ENCODE measurements around the gene RILPL2.
"Not testable (repeated sequence)": the region's sequence is repeated elsewhere in the genome, so short reads cannot be mapped to it uniquely, and the experiment has no call there.

RILPL2 gene, protein sequence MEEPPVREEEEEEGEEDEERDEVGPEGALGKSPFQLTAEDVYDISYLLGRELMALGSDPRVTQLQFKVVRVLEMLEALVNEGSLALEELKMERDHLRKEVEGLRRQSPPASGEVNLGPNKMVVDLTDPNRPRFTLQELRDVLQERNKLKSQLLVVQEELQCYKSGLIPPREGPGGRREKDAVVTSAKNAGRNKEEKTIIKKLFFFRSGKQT

DNA sequence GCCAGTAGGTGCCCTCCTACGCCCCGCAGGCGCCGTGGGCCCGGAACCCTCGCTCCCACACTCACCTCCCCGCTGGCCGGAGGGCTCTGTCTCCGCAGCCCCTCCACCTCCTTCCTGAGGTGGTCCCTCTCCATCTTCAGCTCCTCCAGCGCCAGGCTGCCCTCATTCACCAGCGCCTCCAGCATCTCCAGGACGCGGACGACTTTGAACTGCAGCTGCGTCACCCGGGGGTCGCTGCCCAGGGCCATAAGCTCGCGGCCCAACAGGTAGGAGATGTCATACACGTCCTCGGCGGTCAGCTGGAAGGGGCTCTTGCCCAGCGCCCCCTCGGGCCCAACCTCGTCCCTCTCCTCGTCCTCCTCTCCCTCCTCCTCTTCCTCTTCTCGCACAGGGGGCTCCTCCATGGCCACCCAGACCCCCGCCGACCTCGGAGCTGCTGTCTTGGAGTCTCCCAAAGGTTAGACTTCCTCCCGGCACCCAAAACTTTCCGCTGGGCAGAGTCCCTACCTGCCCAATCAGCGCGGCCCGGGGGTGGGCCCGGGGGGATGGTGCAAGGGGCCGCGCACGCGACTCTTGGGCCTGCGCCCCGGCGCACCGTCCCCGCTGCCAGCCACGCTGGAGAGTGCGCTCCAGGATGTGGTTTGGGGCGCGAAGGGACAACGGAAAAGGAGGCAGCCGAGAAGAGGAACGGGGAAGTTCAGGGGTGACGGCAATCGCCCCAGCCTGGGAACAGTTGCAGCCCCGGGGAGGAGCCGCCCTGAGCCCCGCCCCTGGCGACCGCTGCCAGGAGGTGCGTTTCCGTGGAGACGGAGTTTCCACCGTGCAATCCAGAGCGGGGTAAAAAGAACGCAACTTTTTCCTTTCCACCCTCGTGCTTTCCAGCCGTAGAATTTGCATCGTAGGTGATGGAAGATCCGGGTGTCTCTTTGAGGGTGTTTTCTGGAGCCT lies at the start of gene RILPL2:
TSS of gene RILPL2 (minus strand) at position 668 of the 948 bp plus-strand sequence. CDS start at position 404, 264 bp downstream.
- DNase-seq: peak; percentile 89

DNA sequence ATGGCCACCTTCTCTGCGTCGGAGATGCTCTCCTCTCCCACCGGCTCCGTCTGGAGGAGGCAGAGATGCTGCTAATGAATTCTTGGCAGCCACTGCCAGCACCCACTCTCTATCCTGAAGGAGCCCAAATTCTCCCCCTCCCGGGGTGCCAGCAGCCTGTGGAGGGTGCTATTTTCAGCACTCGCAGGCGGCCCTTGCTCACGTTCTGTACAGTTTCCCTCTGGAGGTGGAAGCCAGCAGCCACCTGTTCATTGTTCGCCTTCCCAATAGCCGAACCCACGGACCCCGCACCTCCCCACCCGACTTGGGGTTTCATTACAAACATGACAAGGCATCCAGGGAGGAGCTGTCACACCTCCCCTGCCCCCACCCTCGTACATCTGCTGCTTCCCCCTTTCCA lies 49.3 kb upstream of the RILPL2 start:
- DNase-seq: no peak

DNA sequence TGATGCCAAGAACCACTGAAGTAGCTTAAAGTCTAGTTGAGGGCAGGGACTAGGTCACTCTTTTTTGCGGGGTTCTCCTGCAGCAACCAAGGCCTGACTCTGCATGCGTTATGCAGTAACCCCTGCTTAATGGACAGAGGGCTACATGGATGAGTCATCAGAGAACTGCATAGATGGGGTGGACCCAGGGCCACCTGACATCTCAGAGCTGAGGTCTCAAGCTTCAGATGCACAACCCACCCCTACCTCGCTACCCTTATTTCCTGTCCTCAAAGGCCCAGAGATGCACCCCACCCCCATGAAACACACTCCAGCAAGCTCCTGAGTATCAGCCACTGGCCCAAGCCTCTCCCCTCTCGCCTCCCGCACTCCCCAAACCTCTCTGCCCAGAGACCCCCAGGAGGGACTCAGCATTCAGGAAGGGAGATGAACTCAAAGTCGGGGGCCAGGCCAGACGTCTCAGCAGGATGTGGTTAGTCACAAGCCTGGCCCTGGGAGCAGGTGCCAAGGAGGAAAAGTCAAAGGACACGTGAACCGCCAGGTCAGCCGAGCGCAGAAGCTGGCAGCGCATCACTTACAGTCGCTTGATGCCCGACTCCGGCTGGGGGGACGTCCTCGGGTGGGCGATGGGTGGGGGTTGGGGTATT lies 47.2 kb upstream of the RILPL2 start:
- no peak for DNase-seq

DNA sequence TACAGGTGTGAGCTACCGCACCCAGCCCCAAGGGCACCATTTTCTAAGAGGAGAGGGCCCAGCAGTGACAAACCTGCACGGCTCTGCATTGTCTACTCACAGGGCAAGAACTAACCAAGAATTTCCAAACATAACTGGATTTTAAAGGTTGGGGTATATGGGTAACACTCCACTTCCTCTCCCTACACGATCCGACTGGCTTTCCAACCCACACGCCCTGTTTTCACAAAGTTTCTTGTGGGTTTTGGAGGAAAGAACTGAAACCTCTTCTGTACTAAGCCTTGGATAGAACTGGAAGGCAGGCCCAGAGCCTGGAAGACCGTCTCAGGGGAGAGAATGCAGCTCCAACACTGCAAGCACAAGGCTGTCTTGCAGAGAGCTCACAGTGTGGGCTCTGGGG lies 46.4 kb upstream of the RILPL2 start:
- no peak for DNase-seq

DNA sequence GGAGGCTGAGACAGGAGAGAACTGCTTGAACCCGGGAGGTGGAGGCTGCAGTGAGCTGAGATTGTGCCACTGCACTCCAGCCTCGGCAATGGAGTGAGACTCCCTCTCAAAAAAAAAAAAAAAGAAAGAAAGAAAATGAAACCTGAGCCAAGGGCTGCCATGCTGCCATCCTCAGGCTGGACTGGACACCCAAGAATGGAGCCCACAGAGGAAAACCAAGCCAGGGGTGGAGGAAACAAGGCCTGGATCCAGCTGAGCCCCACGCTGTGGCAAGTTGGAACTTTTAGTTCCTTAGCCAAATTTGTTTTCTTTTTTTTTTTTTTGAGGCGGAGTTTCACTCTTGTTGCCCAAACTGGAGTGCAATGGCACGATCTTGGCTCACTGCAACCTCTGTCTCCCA lies 44.8 kb upstream of the RILPL2 start:
- DNase-seq: not testable (repeated sequence)

DNA sequence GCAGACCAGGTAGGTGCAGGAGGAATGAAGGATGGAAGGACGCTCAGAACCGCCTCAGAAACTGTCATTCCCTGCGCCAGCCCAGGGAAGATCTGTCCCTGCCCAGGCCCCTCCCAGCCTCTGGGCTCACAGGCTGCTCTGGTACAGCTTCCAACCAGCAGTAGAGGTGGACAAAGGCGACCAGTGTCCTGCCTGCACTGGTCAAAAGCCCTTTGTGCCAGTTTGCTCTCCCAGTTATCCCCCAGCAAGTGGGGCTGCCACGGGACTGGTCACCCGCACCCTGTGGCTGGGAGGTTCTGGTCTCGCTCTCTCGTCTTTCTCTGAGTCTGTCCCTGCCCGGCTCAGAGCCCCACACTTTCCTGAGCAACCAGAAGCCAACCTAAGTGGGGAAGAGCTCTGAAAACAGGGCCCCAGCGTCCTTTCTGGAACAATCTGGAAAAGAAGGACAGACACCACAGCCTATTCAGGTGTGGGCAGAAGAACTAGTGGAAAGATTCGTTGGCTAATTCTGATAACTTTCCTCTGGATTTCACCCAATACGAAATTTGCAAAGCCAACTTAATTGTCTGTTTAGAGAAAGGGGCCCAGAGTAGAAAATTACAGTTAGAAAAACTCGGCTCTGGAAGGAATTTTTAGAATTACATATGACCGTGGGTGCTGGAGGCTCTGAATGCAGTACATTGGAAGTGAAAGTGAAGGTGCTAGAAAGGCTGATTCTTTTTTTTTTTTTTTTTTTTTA lies 43.1 kb upstream of the RILPL2 start:
- DNase-seq: no peak

DNA sequence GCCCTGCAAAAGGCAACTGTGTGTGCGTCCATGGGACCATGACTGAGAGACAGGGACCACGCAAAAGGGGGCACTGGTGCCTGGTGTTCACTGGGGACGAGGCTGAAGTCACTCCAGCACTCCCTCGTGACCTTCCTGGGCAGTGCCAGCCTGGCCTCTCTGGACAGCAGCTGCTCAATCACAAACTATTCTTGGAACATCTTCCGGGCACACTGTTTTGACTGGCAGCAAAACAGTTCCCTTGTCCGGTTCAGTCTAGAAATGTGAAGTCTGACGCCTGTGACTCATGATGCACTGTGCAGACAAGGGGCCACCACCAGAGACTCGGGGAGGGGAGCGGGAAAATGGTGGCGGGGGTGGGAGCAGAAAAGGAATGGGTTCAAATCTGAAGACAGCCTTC lies 42.3 kb upstream of the RILPL2 start:
- DNase-seq: no peak

DNA sequence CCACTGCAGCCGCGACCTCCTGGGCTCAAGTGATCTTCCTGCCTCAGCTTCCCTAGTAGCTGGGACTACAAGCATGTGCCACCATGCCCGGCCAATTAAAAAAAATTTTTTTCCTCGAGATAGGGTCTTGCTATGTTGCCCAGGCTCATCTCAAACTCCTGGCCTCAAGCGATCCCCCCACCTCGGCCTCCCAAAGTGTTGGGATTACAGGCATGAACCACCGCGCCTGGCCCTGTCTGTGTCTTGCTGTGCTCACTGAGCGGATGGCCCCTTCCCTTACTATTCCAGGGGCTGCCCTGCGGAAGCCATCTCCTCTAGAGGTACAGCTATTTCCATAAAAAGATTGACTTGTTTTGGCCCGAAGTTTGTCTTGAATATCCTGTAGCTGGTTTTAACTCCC lies 41.6 kb upstream of the RILPL2 start:
- DNase-seq: no peak

DNA sequence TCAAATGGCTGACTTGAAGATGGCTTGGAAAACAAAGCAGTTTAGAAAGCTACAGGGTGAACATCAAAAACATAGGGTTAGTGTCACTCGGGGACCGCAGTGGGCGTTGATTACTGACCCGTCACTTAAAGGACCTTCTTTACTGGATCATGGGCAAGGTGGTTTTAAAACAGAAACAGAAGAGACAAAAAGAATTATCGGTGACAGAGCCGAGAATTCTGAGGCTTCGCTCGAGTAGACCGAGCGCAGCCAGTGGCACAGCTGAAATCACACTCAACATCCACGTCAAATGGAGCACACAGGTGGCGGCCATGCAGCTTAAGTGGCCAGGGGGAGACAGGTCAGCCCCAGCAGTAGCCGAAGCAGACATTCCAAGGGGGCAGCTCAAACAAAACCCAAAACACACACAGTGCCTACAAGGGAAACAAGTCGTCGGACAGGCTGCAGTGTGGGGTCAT lies 38.8 kb upstream of the RILPL2 start:
- DNase-seq: no peak

DNA sequence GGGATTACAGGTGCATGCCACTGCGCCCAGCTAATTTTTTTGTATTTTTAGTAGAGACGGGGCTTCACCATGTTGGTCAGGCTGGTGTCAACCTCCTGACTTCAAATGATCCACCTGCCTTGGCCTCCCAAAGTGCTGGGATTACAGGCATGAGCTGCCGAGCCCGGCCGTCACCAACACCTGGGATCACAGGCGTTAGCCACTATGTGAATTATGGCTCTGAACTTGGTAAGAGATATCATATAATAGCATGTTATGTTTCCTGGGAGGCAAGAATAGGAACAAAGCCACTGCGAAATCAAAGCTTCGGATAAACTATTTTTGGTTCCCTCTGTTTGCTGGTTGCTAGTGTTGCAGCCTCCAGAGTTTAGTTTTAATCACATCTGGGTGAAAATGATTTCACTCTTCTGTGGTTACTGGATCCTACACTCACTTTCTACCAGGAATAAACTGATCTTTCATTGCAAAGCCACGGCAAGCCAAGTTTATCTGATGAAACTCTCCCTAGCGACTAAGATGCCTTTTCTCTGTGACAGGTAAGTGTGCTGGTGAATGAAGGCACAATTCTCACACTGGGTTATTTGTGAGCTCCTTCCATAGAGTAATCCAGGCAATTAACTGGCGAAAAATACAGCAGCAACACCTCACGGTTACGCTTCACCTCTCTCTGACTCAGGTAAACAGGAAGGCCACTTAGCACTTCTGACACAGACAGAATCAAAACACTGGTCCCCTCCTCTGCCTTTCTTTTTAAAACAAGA lies 38.2 kb upstream of the RILPL2 start:
- no peak for DNase-seq

DNA sequence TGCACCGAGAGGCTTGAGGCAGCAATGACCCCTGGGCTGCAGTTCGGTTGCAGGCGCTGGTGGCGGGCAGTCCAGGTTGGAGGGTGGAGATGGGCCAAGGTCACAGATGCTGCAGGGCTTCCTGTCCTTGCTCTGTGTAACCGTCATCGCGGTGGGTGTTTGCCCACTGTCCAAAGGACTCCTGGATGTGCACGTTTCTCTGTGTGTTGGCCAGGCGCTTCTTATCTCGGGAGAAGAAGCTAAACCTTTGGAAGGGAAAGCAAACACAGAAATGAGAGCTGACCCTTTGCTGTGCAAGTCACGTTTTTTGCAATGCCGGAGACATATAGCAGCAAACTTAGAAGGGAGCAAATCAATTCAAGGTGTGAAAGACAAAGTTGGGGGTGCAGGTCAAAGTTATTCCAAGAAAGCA lies 36.0 kb upstream of the RILPL2 start:
- DNase-seq: no peak

DNA sequence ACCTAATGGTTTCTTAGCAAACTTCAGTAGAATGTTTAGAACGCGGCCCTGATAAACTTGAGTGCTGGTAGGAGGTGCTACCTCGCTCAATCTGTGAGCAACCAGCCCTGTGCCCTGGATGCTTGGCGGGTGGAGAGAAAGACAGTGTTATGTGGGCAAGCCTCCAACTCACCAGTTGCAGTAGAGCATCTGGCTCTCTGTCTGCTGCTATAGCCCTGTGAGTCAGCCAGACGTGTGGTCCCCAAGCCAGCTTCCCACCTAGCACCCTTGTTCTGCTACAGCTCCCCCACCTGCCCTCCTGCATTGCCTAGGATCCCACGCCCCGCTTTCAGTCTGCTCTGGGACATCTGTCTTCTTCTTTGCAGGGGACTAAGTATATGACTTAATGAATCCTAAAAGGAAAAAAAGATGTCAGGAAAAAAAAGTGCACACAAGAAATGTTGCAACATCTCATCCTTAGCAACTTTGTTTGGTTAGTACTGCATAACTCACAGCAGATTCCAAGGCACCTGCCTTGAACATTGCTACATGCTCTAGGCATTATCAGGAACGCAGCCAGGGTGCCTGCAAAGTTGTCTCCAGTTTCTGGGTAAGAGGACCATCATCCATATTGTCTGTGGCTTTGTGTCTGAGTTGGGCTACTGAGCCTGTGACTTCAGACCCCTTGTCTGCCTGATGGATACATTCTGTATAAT lies 35.0 kb upstream of the RILPL2 start:
- no peak for DNase-seq

DNA sequence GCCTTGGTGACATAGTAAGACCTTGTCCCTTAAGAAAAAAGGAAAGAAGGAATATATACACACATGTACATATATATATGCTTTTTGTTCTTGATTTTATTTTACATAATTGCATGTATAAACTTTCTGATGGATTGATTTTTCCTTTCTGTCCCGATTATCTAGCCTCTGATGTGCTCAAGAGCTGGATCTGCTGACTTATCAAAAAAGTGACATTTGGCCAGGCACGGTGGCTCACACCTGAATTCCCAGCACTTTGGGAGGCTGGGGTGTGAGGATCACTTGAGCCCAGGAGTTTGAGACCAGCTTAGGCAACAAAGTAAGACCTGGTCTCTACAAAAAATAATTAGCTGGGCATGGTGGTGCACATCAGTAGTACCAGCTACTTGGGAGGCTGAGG lies 33.5 kb upstream of the RILPL2 start:
- DNase-seq: no peak

DNA sequence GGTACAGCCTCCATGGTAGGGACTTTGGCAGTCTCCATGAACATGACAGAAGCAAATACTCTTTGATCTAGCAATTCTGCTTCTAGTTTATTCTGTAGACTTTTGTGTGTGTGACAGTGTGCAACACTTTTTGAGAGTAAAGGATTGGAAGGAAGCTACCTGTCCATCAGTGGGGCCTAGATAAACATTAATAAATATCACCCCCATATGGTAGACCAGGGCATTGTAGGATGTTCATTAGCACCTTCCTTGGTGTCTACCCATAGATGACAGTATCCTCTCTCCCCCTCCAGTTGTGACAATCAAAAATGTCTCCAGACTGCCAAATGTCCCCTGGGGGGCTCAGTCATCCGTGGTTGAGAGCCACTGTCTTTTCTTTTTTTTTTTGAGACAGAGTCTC lies 32.3 kb upstream of the RILPL2 start:
- no peak for DNase-seq

DNA sequence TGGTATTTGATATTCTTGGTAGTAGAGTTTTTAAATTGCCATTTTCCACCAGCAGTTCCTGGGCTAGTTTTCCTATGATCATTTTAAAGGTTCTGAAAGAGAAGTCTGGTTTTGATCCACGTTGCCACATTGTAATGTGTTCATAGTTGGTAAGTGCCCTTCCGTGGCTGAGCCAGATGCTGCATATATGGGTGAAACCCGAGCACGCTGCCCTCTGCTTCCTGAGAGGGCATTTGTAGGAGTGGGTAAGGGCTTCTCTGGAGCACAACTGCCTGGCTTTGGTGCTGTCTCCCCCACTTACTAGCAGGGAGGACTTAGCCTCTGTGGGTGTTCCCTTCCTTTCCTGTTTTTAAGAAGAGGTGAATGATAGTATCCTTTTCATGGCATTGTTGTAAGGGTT lies 28.6 kb upstream of the RILPL2 start:
- no peak for DNase-seq

DNA sequence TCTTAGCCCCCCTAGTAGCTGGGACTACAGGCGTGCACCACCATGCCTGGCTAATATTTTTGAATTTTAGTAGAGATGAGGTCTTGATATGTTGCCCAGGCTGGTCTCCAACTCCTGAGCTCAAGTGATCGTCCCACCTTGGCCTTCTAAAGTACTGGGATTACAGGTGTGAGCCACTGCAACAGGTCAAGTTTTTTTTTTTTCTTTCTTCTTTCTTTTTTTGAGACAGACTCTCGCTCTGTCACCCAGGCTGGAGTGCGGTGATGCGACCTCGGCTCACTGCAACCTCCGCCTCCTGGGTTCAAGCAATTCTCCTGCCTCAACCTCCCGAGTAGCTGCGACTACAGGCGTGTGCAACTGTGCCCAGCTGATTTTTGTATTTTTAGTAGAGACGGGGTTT lies 26.7 kb upstream of the RILPL2 start:
- not testable (repeated sequence) for DNase-seq

DNA sequence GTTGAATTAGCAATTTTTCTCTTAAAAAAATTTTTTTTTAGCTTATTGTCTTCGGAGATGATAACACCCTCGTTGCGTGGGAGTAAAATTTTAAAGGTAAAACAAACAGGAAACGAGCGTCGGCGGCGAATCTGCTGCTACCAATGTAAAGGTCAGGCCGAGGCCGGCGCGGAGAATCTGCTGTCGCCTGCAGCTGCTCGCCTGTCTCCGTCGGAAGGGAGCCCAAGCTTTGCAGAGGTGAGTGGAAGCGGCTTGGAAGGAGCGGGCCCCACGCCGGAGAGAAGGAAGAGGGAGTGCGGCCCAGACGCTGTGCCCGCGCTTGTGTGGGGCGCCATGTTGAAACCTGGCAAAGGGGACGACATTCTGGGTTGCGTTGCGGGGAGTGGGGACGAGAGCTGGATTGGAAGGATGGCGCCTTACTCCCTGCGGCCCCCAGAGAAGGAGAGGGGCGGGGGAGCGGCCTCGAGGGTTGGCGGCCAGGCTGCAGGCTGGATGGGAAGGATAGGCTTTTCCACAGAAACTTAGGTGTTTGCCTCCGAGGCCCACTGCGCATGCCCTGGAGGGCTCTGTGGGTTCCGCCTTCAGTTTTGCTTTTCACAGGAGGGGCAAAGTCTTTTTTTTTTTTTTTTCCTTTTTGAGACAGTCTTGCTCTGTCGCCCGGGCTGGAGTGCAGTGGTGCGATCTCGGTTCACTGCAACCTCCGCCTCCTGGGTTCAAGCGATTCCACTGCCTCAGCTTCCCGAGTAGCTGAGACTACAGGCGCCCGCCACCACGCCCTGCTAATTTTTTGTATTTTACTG lies 21.7 kb upstream of the RILPL2 start, which contains the start of gene SNRNP35:
TSS of gene SNRNP35 (plus strand) at position 160 of the 800 bp plus-strand sequence. CDS start 7,402 bp downstream, outside the sequence.
- DNase-seq: peak; percentile 76

DNA sequence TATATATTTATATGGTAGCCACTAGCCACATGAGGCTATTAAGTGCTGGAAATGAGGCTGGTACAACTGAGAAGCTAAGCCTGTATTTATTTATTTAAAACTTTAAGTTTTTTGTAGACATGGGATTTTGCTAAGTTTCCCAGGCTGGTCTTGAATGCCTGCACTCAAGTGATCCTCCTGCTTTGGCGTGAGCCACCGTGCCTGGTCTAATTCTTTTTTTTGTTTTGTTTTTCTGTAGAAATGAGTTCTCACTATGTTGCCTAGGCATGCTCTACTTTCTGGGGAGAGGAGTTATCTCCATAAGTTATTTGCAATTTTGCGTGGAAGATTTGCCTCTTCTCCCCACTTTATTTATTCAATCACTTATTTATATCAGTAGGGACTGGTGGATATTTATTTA lies 16.7 kb upstream of the RILPL2 start:
- no peak for DNase-seq

DNA sequence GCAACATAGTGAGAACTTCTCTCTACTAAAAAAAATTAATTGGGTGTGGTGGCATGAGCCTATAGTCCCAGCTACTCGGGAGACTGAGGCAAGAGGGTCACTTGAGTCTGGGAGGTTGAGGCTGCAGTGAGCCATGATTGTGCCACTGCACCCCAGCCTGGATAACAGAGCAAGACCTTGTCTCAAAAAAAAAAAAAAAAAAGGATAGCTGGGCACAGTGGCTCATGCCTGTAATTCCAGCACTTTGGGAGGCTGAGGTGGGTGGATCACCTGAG lies 15.7 kb upstream of the RILPL2 start:
- not testable (repeated sequence) for DNase-seq

DNA sequence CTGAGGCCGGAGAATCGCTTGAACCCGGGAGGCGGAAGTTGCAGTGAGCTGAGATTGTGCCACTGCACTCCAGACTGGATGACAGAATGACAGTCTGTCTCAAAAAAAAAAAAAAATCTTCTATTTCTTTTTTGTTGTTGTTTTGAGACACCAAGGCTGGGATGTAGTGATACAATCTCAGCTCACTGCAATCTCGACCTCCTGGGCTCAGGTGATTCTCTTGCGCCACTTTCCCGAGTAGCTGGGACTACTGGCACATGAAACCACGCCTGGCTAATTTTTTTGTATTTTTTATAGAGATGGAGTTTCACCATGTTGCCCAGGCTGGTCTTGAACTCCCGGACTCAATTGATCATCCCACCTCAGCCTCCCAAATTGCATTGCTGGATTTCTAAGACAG lies 14.2 kb upstream of the RILPL2 start:
- no peak for DNase-seq

DNA sequence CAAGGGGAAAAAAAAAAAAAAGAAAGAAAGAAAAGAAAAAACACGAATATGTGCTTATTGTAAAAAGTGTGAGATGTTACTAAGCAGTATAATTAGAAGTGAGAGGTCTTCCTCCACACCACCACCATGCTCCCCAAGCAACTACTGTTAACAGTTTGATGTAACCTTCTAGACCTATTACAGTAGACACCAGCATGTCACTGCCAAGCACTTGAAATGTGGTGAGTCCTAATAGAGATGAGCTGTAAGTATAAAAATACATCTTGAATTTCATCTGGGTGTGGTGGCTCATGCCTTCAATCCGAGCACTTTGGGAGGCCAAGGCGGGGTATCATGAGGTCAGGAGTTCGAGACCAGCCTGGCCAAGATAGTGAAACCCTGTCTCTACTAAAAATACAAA lies 13.4 kb upstream of the RILPL2 start:
- no peak for DNase-seq

All from stimulated activated CD4-positive, alpha-beta T cell treated with anti-CD3 and anti-CD28 coated beads, Interleukin-12 subunit alpha, Interleukin-12 subunit beta, amount 100 ng/mL, for 4 hours (primary cell).